ENCODE data around the gene HIF1A. TPM values are rescaled to one million over a fixed set of nuclear protein-coding genes. Genes with fewer than 3 reads are reported as not detected.

HIF1A gene
- total and polyA plus RNA-seq, 10 of the 15 experiments (the other 5 are each of a cell fraction or from before 2014, with no cell fraction given): 18.3 to 97.0 (median 75.3) TPM

- ChIA-PET RAD21 (ENCODE audit: unreplicated experiment) (no interaction called here), CTCF (interaction anchor here (1.1 to 2.0 kb wide), 3 partner anchors 11 to 307 kb away, joined by 3 to 9 read pairs (median 4); no protein-coding TSS in a partner anchor), POLR2A (interaction anchor here (9.8 kb wide), 1 partner anchor 19 kb away, joined by 130 read pairs; no protein-coding TSS in a partner anchor), SMC1A (ENCODE audit: uncharacterized antibody, unreplicated experiment) (interaction anchor here (1.1 to 1.3 kb wide), 3 partner anchors 17 to 52 kb away, joined by 4 to 5 read pairs (median 4); no protein-coding TSS in a partner anchor)
- Histone ChIP-seq H3K4me3 (no peak overlapping the region), H3K9ac (ENCODE audit: control insufficient read depth, insufficient read depth, low read length) (no peak overlapping the region), H4K20me1 (ENCODE audit: control insufficient read depth, insufficient read depth) (no peaks in the 10 kb centered on the region), H3K27me3 (replicated peaks in 1 of 2; ENCODE audit: control insufficient read depth in 2 of 2, insufficient read depth in 2 of 2, low read length in 1 of 2) (no peaks in the 10 kb centered on the region), H3K79me2 (ENCODE audit: control insufficient read depth, insufficient read depth, low read length) (peaks cover 30% of the 10 kb centered on the region), H3K4me2 (ENCODE audit: control insufficient read depth, insufficient read depth) (no peak overlapping the region), H3K27ac (ENCODE audit: control insufficient read depth, insufficient read depth) (no peak overlapping the region), H3K4me1 (ENCODE audit: control insufficient read depth, insufficient read depth, low read length) (no peaks in the 10 kb centered on the region), H2AFZ (ENCODE audit: control insufficient read depth, low read depth, low read length) (no peak overlapping the region), H3K36me3 (ENCODE audit: control insufficient read depth in 2 of 2, insufficient read depth in 2 of 2, low read length in 1 of 2) (peaks cover 1 to 3% of the 10 kb centered on the region in 2 experiments; a peak in 3 of 4 replicates), H3K9me3 (replicated peaks; ENCODE audit: control insufficient read depth, insufficient read depth, low read length) (no peaks in the 10 kb centered on the region)
- ATAC-seq (no peak), DNase-seq (ENCODE audit: low read depth, low spot score) (no peak), FAIRE-seq (no peak)
- in situ Hi-C loops (cut with MboI): no loop called here
- TF ChIP-seq RUNX3 (IDR thresholded peaks at IDR 0.05; ENCODE audit: low read length) (no peak), JUND (IDR thresholded peaks at IDR 0.05; ENCODE audit: low read depth, low read length) (no peak), SREBF1 (IDR thresholded peaks at IDR 0.05; ENCODE audit: low read length) (no peak), SUPT20H (IDR thresholded peaks at IDR 0.05; ENCODE audit: borderline replicate concordance, control insufficient read depth, low read depth, low read length) (no peak), NR2F1 (conservative IDR thresholded peaks at IDR 0.05) (no peak), EZH2 (IDR thresholded peaks at IDR 0.05; ENCODE audit: borderline replicate concordance, control insufficient read depth, low read depth, low read length) (no peak), GABPA (IDR thresholded peaks at IDR 0.05; ENCODE audit: low read depth) (no peak)
- BruUV-seq (replicated peaks): no TSS peak
- 96% methylated on average over 3 of the region's 3 CpGs for WGBS (ENCODE audit: insufficient coverage, insufficient replicate concordance, low lambda C conversion rate, missing lambda C conversion rate)
- intact Hi-C loops (cut with micrococcal nuclease; ENCODE audit: unreplicated experiment): no loop called here
Measured at GRCh38 chr14:61768240-61768639, 72.9 kb downstream of the HIF1A start.

DNA sequence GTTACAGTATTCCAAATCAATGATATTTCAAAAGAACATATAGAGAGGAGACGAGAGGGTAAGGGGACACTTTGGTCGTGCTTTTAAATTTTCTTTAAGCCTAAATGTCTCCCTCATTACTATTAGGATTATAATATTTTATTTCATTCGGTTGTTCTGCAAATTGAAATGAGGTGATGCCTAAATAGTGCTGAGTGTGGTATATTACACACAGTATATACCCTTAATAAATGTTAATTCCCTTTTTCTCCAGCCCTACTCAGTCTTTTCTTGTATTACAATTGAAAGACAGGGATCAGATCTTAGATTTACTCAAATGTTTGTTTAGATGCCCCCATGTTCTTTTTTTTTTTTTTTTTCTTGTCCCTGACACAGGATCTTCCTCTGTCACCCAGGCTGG lies 74.6 kb downstream of the HIF1A start:
- in situ Hi-C loops (cut with MboI): no loop called here
- ChIA-PET RAD21 (ENCODE audit: unreplicated experiment) (interaction anchor here (0.6 kb wide), 1 partner anchor 270 kb away, joined by 3 read pairs; no protein-coding TSS in a partner anchor), CTCF (interaction anchor here (1.2 kb wide), 1 partner anchor 68 kb away, joined by 3 read pairs; no protein-coding TSS in a partner anchor), POLR2A (interaction anchor here (0.6 kb wide), 1 partner anchor 446 kb away, joined by 5 read pairs; no protein-coding TSS in a partner anchor), SMC1A (ENCODE audit: uncharacterized antibody, unreplicated experiment) (no interaction called here)
- no peak overlapping the region for H3K9ac ChIP-seq (ENCODE audit: control insufficient read depth, insufficient read depth, low read length)
- H3K4me3 ChIP-seq: no peak overlapping the region
- ATAC-seq (no peak), FAIRE-seq (no peak), DNase-seq (ENCODE audit: low read depth, low spot score) (no peak)
- WGBS (ENCODE audit: insufficient coverage, insufficient replicate concordance, low lambda C conversion rate, missing lambda C conversion rate): 80% methylated on average over 3 of the region's 3 CpGs
- no peak overlapping the region for H3K4me2 ChIP-seq (ENCODE audit: control insufficient read depth, insufficient read depth)
- H3K27ac ChIP-seq (ENCODE audit: control insufficient read depth, insufficient read depth): no peak overlapping the region
- no peak overlapping the region for H2AFZ ChIP-seq (ENCODE audit: control insufficient read depth, low read depth, low read length)
- no TSS peak for BruUV-seq (replicated peaks)
- H3K4me1 ChIP-seq (ENCODE audit: control insufficient read depth, insufficient read depth, low read length): no peaks in the 10 kb centered on the region
- intact Hi-C loops (cut with micrococcal nuclease; ENCODE audit: unreplicated experiment): no loop called here
- H3K27me3 ChIP-seq (replicated peaks in 1 of 2; ENCODE audit: control insufficient read depth in 2 of 2, insufficient read depth in 2 of 2, low read length in 1 of 2): no peaks in the 10 kb centered on the region
- H3K36me3 ChIP-seq (ENCODE audit: control insufficient read depth in 2 of 2, insufficient read depth in 2 of 2, low read length in 1 of 2): peaks cover 1 to 3% of the 10 kb centered on the region in 2 experiments; a peak in 3 of 4 replicates
- H3K9me3 ChIP-seq (replicated peaks; ENCODE audit: control insufficient read depth, insufficient read depth, low read length): no peaks in the 10 kb centered on the region
- H3K79me2 ChIP-seq (ENCODE audit: control insufficient read depth, insufficient read depth, low read length): peaks cover 13% of the 10 kb centered on the region
- H4K20me1 ChIP-seq (ENCODE audit: control insufficient read depth, insufficient read depth): no peaks in the 10 kb centered on the region
- no peak for TF ChIP-seq ZNF622 (IDR thresholded peaks at IDR 0.05)
- TF ChIP-seq ZNF274 (IDR thresholded peaks at IDR 0.05; ENCODE audit: insufficient read depth, insufficient read length): no peak
- TF ChIP-seq MTA2 (IDR thresholded peaks at IDR 0.05; ENCODE audit: low read depth): no peak
- TF ChIP-seq IRF5 (IDR thresholded peaks at IDR 0.05; ENCODE audit: borderline replicate concordance): no peak
- TF ChIP-seq, protein P1, sequence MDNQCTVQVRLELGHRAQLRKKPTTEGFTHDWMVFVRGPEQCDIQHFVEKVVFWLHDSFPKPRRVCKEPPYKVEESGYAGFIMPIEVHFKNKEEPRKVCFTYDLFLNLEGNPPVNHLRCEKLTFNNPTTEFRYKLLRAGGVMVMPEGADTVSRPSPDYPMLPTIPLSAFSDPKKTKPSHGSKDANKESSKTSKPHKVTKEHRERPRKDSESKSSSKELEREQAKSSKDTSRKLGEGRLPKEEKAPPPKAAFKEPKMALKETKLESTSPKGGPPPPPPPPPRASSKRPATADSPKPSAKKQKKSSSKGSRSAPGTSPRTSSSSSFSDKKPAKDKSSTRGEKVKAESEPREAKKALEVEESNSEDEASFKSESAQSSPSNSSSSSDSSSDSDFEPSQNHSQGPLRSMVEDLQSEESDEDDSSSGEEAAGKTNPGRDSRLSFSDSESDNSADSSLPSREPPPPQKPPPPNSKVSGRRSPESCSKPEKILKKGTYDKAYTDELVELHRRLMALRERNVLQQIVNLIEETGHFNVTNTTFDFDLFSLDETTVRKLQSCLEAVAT (IDR thresholded peaks at IDR 0.05): no peak
- TF ChIP-seq ESRRA (IDR thresholded peaks at IDR 0.05; ENCODE audit: low read length): no peak

Measured in GM12878 (cell line).